ENCODE data around the gene LRRC47. TPM values are rescaled to one million over a fixed set of nuclear protein-coding genes. Genes with fewer than 3 reads are reported as not detected.

Gene LRRC47
- total and polyA plus RNA-seq, 12 donors, result 16.9 to 58.3 (median 44.7) TPM

GRCh38 chr1:3733883-3734589 is 62.3 kb downstream of the LRRC47 start:
- H3K36me3 ChIP-seq (replicated peaks in 1 of 2), result peaks cover 0 to 30% of the 10 kb centered on the region in 2 donors
- TF ChIP-seq CTCF (IDR thresholded peaks at IDR 0.05), result no peak
- no peak for TF ChIP-seq POLR2A (IDR thresholded peaks at IDR 0.05)
- no peaks in the 10 kb centered on the region for H3K27me3 ChIP-seq
- intact Hi-C loops (cut with DNase I), result no loop called here
- no peak for DNase-seq
- no peak overlapping the region for H3K4me3 ChIP-seq
- WGBS, 4 donors, result 77 to 87% (median 79%) methylated on average over 6 to 17 of the region's 17 CpGs
- H3K4me1 ChIP-seq (replicated peaks in 1 of 2), result no peaks in the 10 kb centered on the region
- no peaks in the 10 kb centered on the region for H3K9me3 ChIP-seq (replicated peaks in 1 of 3)
- no peak overlapping the region for H3K27ac ChIP-seq

- 70 to 89% (median 81%) methylated on average over 13 to 29 of the region's 29 CpGs for WGBS, 4 donors
- TF ChIP-seq CTCF (IDR thresholded peaks at IDR 0.05) (no peak), POLR2A (IDR thresholded peaks at IDR 0.05) (no peak)
- Histone ChIP-seq H3K27me3 (no peaks in the 10 kb centered on the region), H3K27ac (no peak overlapping the region), H3K9me3 (replicated peaks in 1 of 3) (no peaks in the 10 kb centered on the region), H3K36me3 (replicated peaks in 1 of 2) (peaks cover 0 to 23% of the 10 kb centered on the region in 2 donors), H3K4me3 (no peak overlapping the region), H3K4me1 (replicated peaks in 1 of 2) (no peaks in the 10 kb centered on the region)
- intact Hi-C loops (cut with DNase I), result no loop called here
- no peak for DNase-seq
These were observed 63.0 kb downstream of the LRRC47 start for GRCh38 chr1:3733094-3733882.

- H3K4me3 ChIP-seq, result no peak overlapping the region
- H3K9me3 ChIP-seq (replicated peaks in 1 of 3), result no peaks in the 10 kb centered on the region
- no peak overlapping the region for H3K27ac ChIP-seq
- H3K27me3 ChIP-seq, result no peaks in the 10 kb centered on the region
- peaks cover 0 to 17% of the 10 kb centered on the region in 2 donors for H3K36me3 ChIP-seq (replicated peaks in 1 of 2)
- 41 to 42% methylated on average over 37 of the region's 37 CpGs; no CpG with 5 or more reads in 2 of the 4 donors for WGBS, 4 donors
- no peak for DNase-seq
- intact Hi-C loops (cut with DNase I), result no loop called here
- TF ChIP-seq POLR2A (IDR thresholded peaks at IDR 0.05), result no peak
- no peak for TF ChIP-seq CTCF (IDR thresholded peaks at IDR 0.05)
- H3K4me1 ChIP-seq (replicated peaks in 1 of 2), result no peaks in the 10 kb centered on the region
These were observed 63.7 kb downstream of the LRRC47 start for GRCh38 chr1:3732434-3733093.
